ENCODE results near the gene XDH.

DNA sequence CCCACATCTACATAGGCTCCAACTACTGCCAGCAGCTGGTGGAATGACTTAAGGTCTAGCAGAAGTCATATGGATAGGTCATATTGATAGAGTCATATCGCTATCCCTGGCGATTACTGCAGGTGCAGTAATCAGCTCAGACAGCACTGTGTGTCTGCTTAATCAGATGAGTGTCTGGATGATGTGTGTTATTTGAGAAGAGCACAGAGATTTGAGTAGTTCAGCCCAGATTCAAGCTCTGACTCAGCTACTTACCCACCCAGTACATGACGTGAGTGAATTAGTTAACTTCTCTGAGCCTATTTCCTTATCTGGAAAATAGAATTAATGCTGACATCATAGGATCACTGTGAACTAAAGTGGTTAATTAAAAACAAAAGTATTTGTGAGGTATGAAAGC lies 101.6 kb downstream of the XDH start:
- TF ChIP-seq CTCF (IDR thresholded peaks at IDR 0.05) = no peak
- no peak for TF ChIP-seq POLR2A (IDR thresholded peaks at IDR 0.05)

All from suprapubic skin (tissue), 3 donors.